HG03095 (cell line): ENCODE measurements around the gene SLC44A4.

Experiments used
- ATAC-seq: cut with Tn5 transposase; IDR thresholded peaks from one replicate; pipeline ENCODE4 v1.9.1; 2021; ENCODE audit warnings: moderate library complexity; ENCODE audit not compliant: unreplicated experiment

SLC44A4 gene

GRCh38 chr6:31901415-31901952, 22.7 kb upstream of the SLC44A4 start:
- ATAC-seq, result no peak

DNA sequence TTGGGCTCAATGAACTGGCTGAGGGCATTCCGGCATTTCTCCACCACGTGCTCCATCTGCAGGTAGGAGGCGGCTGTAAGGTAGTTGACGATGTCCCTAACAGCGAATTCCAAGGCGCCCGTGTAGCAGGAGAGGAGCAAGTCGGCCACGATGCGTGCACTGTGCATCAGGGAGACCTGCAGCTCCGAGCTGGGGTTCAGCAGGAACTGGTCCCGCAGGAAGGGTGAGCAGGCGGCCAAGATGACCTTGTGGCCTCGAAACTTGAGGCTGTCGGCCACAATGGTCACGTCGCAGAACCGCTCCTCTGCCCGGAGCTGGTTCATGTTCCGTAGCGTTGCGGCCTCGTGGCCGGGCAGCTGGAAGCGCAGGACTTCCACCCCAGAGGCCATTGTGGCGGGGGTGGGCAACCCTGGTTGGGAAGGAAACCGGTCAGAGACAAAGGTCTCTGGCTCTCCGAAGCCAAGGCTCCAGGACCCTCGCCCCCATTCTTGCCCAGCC, 22.2 kb upstream of the SLC44A4 start:
- no peak for ATAC-seq

DNA sequence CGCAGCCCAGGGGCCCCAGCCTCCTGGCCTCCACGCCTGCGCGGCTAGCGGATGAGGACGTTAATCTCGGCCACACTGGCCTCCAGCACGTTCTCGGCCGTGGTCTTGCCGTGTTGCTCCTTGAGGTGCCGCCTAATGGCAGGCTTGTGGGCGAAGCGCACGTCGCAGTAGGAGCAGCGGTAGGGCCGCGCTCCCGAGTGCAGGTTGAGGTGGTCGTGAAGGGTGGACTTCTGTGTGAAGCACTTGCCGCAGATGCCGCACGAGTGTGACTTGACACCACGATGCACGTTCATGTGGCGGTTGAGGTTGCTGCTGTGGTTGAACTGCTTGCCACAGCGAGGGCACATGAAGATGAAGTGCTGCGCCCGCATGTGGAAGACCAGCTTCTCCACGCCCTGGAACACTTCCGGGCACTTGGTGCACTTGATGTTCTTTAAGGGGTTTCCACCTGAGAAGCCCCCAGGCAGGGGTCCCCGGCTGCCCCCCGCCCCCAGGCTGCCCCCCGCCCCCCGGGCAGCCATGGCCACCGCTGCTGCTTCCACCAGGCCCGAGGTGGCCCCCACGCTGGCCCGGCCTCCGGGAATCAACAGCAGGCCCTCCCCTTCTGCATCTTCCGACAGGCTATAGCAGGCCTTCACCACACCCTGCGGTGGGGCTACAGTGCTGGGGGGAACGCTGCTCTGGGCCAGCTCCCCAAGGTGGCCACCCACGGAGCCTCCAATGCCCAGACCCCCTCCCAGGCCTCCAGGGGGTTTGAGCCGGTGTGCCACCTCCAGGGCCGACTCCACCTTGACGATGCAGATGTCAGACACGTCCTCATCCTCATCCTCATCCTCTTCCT, 21.3 kb upstream of the SLC44A4 start:
- ATAC-seq, result no peak

- no peak for ATAC-seq
Observed at GRCh38 chr6:31899215-31899614, 20.4 kb upstream of the SLC44A4 start.

- no peak for ATAC-seq
Observed at GRCh38 chr6:31898383-31899011, 19.7 kb upstream of the SLC44A4 start.

- peak; percentile 51 for ATAC-seq
Observed at GRCh38 chr6:31897612-31898382, 19.0 kb upstream of the SLC44A4 start, which contains the start of gene EHMT2. TSS of gene EHMT2 (minus strand) at chr6:31897698. CDS start at chr6:31897677, 21 bp downstream.

GRCh38 chr6:31896856-31897611, 18.2 kb upstream of the SLC44A4 start:
- no peak for ATAC-seq

GRCh38 chr6:31896493-31896855, 17.7 kb upstream of the SLC44A4 start:
- ATAC-seq, result no peak

- no peak for ATAC-seq
Observed at GRCh38 chr6:31892821-31893220, 14.0 kb upstream of the SLC44A4 start.

DNA sequence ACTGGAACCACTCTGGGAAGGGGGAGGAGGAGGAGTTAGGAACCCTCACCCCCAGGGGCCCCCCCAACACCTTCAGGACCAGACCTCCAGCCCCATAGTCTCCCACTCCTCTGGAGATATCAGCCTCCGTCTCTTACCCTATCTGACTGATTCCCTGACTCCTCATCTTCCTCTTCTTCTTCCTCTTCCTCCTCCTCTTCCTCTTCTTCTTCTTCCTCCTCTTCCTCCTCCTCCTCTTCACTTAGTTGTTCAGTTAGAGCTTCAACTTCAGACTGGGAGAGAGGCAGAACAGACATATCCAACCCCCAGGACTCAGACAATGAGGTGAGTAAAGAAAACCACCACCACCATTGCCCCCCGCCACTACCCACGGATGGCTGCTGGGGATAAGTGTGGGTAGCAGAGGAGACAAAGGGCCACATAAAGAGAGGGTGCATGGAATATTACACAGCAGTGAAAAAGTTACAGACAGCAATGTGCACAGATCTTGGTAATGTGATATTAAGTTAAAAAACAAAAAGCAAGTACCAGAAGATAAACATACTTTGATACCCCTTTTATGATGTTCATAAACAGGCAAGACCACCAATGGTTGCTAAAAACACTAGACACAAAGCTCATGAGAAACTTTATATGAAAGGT, 10.7 kb upstream of the SLC44A4 start:
- ATAC-seq, result no peak

DNA sequence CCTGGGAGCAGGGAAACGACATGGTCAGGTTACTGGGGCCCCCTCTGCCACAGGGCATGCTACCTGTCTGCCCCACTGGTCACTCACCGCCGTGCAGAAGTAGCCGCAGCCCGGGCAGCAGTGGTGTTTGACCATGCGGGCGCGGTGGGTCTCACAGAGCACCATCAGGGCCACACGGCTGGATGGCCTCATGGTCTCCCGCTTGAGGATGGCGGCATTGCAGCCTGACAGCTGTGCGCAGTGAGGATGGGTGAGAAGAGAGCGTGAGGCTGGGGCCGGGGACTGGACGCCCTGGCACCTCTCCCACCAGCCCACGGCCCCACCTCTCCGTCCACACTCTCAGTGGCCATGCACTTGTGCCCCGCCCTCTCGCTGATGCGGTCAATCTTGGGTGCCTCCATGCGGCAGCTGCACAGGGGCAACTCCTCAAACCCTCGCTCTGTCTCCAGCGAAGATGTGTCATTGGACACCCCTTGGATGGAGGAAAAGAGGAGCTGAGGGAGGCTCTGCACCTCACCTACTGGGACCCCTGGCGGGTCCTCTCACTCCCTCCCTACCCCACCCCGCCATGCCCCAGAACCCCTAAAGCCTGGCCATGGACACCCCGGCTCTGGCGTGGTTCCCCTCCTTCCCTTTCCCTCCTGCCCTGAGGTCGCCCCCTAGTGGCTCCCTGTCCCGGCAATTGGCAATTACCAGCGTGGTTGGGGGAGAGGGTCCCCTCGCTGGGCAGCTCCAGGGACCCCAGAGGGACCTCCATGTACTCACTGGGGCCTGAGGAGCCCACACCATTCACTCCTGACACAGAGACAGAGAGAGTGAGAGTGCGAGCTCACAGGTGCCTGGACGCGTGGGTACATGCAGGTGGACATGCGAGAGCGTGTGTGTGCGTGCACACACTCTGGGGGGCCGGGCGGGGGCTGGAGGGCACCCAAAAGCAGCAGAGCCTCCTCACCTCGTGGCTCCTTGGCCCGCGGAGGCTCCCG, 9.8 kb upstream of the SLC44A4 start:
- no peak for ATAC-seq

- ATAC-seq, result no peak
Observed at GRCh38 chr6:31887173-31888007, 8.6 kb upstream of the SLC44A4 start.

DNA sequence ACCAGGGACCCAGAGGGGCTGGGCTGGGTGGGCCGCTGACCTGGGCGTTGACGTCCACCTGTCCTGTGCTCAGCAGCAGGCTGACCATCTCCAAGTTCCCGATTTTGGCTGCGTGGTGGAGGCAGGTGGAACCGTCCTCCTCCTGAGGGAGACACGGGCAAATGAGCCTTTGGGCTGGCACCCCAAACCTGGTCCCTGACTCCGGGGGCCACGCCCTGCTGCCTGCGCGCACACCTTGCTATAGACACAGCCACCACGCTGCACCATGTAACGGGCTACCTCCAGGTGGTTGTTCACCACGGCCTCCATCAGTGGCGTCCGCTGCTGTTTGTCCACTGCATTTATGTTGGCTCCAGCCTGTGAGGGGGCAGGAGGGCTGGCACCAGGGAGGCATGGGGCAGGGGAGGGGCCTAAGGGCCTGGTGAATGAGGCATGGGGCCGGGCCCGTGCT, 7.8 kb upstream of the SLC44A4 start:
- no peak for ATAC-seq

DNA sequence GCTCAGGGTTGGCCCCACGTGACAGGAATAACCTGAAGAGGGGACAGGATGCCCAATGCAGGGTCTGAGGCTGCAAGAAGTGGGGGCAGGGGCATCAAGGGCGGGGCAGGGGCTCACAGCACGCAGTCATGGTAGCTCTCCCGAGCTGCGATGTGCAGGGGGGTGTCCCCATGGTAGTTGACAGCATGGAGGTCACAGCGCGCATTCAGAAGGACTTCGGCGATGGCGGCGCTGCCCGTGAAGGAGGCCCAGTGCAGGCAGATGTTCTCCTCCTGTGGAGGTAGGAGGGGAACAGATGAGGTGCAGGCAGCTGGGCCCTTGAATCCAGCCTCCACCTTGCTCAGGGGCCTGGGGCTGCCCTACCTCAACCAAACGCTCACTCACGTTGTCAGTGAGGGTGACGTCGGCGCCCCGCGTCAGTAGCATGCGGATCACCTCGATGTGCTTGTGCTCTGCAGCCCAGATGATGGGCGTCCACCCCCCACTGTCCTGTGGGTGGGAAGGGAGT, 5.8 kb upstream of the SLC44A4 start:
- no peak for ATAC-seq

GRCh38 chr6:31883676-31884075, 4.9 kb upstream of the SLC44A4 start:
- ATAC-seq, result no peak

- no peak for ATAC-seq
Observed at GRCh38 chr6:31882344-31882743, 3.5 kb upstream of the SLC44A4 start.

DNA sequence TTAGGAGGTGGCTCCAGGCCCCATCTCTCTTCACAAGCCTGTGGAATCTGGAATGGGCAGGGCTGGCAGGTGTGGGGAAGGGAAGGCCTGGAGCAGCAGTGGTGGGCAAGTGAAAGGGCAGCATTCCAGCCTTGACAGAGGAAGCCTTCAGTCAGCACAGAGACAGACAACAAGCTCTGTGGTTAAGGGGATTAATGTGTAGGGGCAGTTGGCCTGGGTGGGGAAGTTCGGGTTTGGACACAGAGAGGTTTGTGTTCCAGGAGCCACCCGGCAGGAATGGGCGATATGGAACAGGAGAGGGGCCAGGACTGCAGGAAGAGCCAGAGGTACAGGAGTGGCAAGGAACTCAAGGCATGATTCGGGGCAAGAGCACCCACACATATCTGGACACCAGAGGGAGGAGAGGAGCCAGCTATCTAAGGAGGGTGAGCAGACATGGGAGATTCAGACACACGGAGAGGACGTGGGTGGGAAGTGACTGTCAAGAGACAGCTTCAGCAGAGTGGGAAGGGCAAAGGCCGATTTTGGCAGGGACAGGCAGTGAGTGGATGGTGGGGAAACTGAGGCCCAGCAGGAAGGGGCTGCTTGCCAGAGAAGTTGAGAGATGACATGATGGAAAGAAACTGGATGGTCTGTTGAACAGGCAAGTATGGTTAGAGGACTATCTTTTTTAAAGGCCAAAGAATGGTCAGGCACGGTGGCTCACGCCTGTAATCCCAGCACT, 2.5 kb upstream of the SLC44A4 start:
- no peak for ATAC-seq
